ENCODE results near the gene LGALSL.

Gene LGALSL

GRCh38 chr2:64481665-64482064 lies 27.7 kb downstream of the LGALSL start:
- Histone ChIP-seq H3K36me3 (ENCODE audit: insufficient read depth, low read length) (no peaks in the 10 kb centered on the region), H3K4me2 (ENCODE audit: low read depth, low read length, poor library complexity, severe bottlenecking) (no peak overlapping the region), H3F3A (ENCODE audit: low read depth) (no peaks in the 10 kb centered on the region), H2AFZ (ENCODE audit: low read length) (no peak overlapping the region), H3K4me3 (ENCODE audit: low read length, poor library complexity, severe bottlenecking) (no peak overlapping the region), H3K9me3 (ENCODE audit: insufficient read depth, low read depth, low read length) (no peaks in the 10 kb centered on the region), H3K79me2 (ENCODE audit: insufficient read depth, low read length) (no peaks in the 10 kb centered on the region), H3K9me2 (replicated peaks; ENCODE audit: low read depth, low read length) (no peaks in the 10 kb centered on the region), H3K9ac (ENCODE audit: low read depth, low read length, poor library complexity, severe bottlenecking) (no peak overlapping the region), H3K4me1 (ENCODE audit: insufficient read depth, low read length, poor library complexity, severe bottlenecking) (no peaks in the 10 kb centered on the region), H3K27me3 (ENCODE audit: insufficient read depth, low read length, poor library complexity, severe bottlenecking) (peaks cover 31% of the 10 kb centered on the region), H4K20me1 (ENCODE audit: insufficient read depth, low read length, poor library complexity, severe bottlenecking) (no peaks in the 10 kb centered on the region)
- TF ChIP-seq, protein P1, sequence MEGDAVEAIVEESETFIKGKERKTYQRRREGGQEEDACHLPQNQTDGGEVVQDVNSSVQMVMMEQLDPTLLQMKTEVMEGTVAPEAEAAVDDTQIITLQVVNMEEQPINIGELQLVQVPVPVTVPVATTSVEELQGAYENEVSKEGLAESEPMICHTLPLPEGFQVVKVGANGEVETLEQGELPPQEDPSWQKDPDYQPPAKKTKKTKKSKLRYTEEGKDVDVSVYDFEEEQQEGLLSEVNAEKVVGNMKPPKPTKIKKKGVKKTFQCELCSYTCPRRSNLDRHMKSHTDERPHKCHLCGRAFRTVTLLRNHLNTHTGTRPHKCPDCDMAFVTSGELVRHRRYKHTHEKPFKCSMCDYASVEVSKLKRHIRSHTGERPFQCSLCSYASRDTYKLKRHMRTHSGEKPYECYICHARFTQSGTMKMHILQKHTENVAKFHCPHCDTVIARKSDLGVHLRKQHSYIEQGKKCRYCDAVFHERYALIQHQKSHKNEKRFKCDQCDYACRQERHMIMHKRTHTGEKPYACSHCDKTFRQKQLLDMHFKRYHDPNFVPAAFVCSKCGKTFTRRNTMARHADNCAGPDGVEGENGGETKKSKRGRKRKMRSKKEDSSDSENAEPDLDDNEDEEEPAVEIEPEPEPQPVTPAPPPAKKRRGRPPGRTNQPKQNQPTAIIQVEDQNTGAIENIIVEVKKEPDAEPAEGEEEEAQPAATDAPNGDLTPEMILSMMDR (conservative IDR thresholded peaks at IDR 0.05; ENCODE audit: low read length) = no peak
- no peak for TF ChIP-seq EZH2phosphoT487 (IDR thresholded peaks at IDR 0.05; ENCODE audit: borderline replicate concordance)

- Histone ChIP-seq H3K4me3 (ENCODE audit: low read length, poor library complexity, severe bottlenecking) (no peak overlapping the region), H3K4me1 (ENCODE audit: insufficient read depth, low read length, poor library complexity, severe bottlenecking) (no peaks in the 10 kb centered on the region), H3K36me3 (ENCODE audit: insufficient read depth, low read length) (no peaks in the 10 kb centered on the region), H3F3A (ENCODE audit: low read depth) (no peaks in the 10 kb centered on the region), H2AFZ (ENCODE audit: low read length) (no peak overlapping the region), H3K79me2 (ENCODE audit: insufficient read depth, low read length) (no peaks in the 10 kb centered on the region), H3K27me3 (ENCODE audit: insufficient read depth, low read length, poor library complexity, severe bottlenecking) (peaks cover 32% of the 10 kb centered on the region), H3K9ac (ENCODE audit: low read depth, low read length, poor library complexity, severe bottlenecking) (no peak overlapping the region), H3K9me2 (replicated peaks; ENCODE audit: low read depth, low read length) (no peaks in the 10 kb centered on the region), H3K4me2 (ENCODE audit: low read depth, low read length, poor library complexity, severe bottlenecking) (no peak overlapping the region), H3K9me3 (ENCODE audit: insufficient read depth, low read depth, low read length) (no peaks in the 10 kb centered on the region), H4K20me1 (ENCODE audit: insufficient read depth, low read length, poor library complexity, severe bottlenecking) (no peaks in the 10 kb centered on the region)
- TF ChIP-seq, protein P1 (conservative IDR thresholded peaks at IDR 0.05; ENCODE audit: low read length) = no peak
- no peak for TF ChIP-seq EZH2phosphoT487 (IDR thresholded peaks at IDR 0.05; ENCODE audit: borderline replicate concordance)
Observed at GRCh38 chr2:64482243-64482642, 28.3 kb downstream of the LGALSL start.

DNA sequence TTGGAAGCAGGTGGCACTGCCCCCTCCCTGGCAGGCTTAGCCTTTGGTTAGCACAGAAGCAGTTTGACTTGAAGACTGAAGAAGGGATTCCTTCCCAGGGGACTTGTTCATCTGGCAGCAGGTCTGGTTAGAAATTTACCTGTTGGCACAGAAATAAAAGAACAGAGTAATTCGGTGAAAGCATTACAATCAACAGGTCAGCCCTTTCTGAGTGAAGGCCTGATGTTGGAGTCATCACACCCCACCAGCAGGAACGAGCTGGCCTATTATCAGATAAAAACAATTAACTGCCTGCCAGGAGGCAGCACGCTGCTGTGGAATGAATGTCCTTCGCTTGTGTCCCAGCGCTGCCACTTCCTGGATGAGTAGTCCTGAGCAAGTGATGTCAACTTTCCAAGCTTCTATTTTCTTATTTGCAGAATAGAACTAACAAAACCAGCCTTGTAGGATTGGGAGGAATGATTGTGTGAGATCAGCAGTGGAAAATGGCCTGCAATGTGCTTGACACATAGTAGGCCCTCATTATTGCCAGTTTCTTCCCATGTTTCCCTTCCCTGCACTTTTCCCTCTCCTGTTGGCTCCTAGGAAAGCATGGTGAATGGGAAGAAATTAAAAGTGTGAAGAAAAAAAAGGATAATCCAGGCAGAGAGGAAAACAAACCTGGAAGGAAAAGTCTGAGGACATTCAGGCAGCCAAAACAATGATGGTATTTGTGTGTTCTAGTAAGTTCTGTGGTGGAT lies 29.0 kb downstream of the LGALSL start:
- H2AFZ ChIP-seq (ENCODE audit: low read length) = no peak overlapping the region
- H3K27me3 ChIP-seq (ENCODE audit: insufficient read depth, low read length, poor library complexity, severe bottlenecking) = peaks cover 28% of the 10 kb centered on the region
- H3K9ac ChIP-seq (ENCODE audit: low read depth, low read length, poor library complexity, severe bottlenecking) = no peak overlapping the region
- H3K4me3 ChIP-seq (ENCODE audit: low read length, poor library complexity, severe bottlenecking) = no peak overlapping the region
- TF ChIP-seq EZH2phosphoT487 (IDR thresholded peaks at IDR 0.05; ENCODE audit: borderline replicate concordance) = no peak
- TF ChIP-seq, protein P1 (conservative IDR thresholded peaks at IDR 0.05; ENCODE audit: low read length) = no peak
- no peaks in the 10 kb centered on the region for H3K9me2 ChIP-seq (replicated peaks; ENCODE audit: low read depth, low read length)
- no peaks in the 10 kb centered on the region for H3F3A ChIP-seq (ENCODE audit: low read depth)
- H4K20me1 ChIP-seq (ENCODE audit: insufficient read depth, low read length, poor library complexity, severe bottlenecking) = no peaks in the 10 kb centered on the region
- no peak overlapping the region for H3K4me2 ChIP-seq (ENCODE audit: low read depth, low read length, poor library complexity, severe bottlenecking)
- H3K4me1 ChIP-seq (ENCODE audit: insufficient read depth, low read length, poor library complexity, severe bottlenecking) = no peaks in the 10 kb centered on the region
- no peaks in the 10 kb centered on the region for H3K9me3 ChIP-seq (ENCODE audit: insufficient read depth, low read depth, low read length)
- no peaks in the 10 kb centered on the region for H3K36me3 ChIP-seq (ENCODE audit: insufficient read depth, low read length)
- no peaks in the 10 kb centered on the region for H3K79me2 ChIP-seq (ENCODE audit: insufficient read depth, low read length)

Measured in Loucy (cell line).